T-helper 2 cell treated with Interferon-gamma antibody and Interleukin-4, amounts not matched to agents 100 ng/mL and 5 ng/mL, for 36 hours (primary cell): Measurements from ENCODE around the gene ISM1. TPM values are rescaled to one million over a fixed set of nuclear protein-coding genes. Genes with fewer than 3 reads are reported as not detected.

Experiments used
- intact Hi-C: fragments of 100-400 bp; cut with micrococcal nuclease; formaldehyde crosslinking; loops from one replicate; pipeline ENCODE4 v1.15.1; 2023
- total RNA-seq: library from RNA; stranded (reverse); gene quantifications from 2 replicates; pipeline ENCODE4 v1.2.3, GENCODE V29; 2022

The ISM1 gene
- 3.0 and 3.8 TPM in 2 replicates for total RNA-seq

GRCh38 chr20:13220904-13221297 lies at the start of gene ISM1:
ISM1 (plus strand) TSS chr20:13221274; CDS start chr20:13221777, 503 bp downstream.
- intact Hi-C loops: loop anchor here (1.0 to 10.0 kb wide), 6 partner anchors 8 to 564 kb away; partner anchors contain the start of genes ESF1, NDUFAF5 and TASP1

GRCh38 chr20:13173201-13173600 lies 47.9 kb upstream of the ISM1 start:
- intact Hi-C loops: no loop called here

DNA sequence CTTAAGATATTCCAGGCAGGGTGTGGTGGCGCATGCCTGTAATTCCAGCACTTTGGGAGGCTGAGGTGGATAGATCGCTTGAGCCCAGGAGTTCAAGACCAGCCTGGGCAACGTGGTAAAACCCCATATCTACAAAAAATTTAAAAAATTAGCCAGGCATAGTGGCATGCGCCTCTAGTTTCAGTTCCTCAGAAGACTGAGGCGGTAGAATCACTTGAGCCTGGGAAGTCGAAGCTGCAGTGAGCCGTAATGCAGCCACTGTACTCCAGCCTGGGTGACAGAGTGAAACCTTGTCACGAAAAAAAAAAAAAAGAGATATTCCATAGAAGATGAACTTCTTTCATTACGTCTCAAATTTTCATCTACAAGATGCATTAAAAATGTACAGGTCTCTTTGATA lies 46.7 kb upstream of the ISM1 start:
- intact Hi-C loops: no loop called here

GRCh38 chr20:13180986-13181889 lies 39.8 kb upstream of the ISM1 start:
- intact Hi-C loops: no loop called here

DNA sequence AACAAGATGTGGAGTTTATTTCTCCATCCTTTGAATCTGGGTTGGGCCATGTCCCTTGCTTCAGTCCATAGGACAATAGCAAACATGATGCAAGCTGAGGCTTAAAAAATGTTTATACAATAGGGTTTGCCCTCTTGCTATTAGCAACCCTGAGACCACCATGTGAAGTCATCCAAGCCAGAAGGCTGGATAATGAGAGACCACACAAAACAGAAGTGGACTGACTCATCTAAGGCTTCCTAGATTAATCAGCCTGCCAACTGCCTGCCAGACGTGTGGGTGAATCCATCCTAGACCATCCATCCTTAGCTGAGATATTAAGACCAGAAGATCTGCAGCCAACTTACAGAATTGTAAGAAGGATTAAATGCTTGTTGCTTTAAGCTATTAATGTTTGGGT lies 38.1 kb upstream of the ISM1 start:
- intact Hi-C loops: no loop called here

DNA sequence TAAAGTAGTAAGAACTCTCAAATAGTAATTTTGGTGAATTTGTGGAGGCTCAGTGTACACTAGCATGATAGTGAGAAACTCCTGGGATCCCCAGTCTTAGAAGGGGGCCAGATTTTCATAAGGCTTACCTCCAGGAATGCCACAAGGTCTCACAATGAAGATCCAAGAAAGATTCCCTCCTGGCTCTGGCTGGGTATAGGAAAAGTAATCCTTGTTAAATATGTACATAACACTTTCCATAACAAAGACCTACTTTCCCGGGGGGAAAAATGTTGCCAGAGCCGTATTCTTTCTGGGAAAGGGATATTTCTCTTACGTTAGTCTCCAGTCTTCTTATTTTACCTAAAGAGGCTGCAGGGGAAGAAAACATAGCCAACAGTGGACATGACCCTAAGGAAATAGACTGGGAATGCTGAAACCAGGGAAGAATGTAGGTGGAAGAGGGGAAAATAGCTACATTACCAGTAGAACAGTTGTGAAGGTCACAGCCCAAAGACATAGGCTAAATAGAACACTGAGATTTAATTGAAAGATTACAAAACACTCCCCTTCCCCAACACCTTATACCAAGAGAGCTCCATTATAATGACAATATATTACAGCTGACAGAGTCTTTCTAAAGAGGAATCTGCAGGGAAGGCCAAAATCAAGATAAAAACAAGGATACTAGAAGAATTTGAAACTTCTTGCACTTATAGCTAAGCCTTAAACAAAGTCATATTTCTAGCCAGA lies 34.9 kb upstream of the ISM1 start:
- intact Hi-C loops: no loop called here

- intact Hi-C loops: no loop called here
Measured at GRCh38 chr20:13187899-13188298, 33.2 kb upstream of the ISM1 start.

- intact Hi-C loops: no loop called here
Measured at GRCh38 chr20:13199279-13199678, 21.8 kb upstream of the ISM1 start.

- intact Hi-C loops: no loop called here
Measured at GRCh38 chr20:13200767-13201500, 20.1 kb upstream of the ISM1 start.

DNA sequence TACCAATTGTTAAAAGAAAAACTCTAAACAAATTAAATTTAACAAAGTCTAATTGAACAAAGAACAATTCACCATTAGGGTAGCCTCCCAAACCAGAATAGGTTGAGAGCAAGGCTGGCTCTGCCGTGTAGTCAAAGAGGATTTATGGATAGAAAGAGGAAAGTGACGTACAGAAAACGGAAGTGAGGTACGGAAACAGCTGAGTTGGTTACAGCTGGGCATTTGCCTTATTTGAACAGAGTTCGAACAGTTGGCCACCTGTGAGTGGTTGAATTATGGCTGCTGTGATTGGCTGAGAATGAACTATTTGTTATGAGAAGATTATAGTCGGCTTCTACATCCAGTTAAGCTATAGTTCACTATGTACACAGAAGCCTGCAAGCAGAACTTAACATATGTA lies 18.5 kb upstream of the ISM1 start:
- intact Hi-C loops: no loop called here

DNA sequence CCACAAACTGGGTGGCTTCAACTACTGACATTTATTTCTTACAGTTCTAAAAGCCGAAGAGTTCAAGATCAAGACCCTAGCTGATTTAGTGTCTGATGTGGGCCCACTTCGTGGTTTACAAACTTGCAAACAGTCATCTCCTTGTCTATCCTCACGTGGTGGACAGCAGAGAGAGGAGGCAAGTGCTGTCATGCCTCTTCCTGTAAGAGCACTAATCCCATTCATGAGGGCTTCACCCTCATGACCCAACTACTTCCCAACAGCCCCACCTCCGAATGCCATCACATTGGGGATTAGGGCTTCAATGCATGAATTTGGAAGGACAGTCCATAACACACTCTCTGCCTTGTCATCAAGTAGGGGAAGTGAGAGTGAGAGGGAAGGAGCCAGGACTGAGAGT lies 15.6 kb upstream of the ISM1 start:
- intact Hi-C loops: no loop called here

DNA sequence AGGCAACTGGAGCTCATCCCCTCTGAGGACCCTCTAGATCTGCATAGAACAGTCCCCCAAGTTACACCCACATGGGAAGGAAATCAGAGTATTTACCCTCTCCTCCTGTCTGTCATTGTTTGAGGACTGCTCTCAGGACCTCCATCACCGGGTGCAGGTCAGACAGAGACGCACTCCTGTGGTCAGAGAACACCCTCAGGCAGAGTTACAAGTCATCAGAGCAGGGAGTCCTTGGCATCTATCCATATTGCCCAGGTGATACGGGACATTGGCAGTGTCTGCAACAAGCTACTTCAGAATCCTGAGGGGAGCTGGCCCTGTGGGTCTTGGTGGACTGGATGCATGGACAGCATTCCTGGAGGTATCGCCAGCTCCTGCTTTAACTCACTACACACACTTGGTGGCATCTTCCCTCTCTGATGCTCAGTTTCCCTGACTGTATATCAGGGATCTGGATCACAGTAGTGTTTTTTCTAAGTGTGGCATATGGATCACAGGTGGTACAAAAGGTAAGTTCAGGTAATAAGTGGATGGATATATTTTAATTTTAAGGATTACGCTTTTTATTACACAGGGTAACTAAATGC lies 15.1 kb upstream of the ISM1 start:
- intact Hi-C loops: no loop called here

DNA sequence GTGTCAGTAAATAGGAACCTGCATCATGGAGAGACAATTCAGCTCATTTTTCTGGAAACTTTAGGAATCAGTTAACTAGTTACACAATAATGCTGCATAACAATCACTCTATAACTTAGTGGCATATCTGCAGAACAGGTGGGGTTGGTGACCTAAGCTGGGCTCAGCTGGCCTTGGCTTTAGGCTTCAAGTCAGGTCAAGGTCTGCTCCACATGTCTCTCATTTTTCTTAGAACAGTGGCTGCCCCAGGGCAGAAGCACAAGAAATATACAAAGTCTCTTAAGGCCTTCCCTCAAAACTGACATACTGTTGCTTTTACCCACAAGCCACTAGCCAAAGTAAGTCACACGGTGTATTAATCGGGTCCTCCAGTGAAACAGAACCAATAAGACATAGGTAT lies 14.1 kb upstream of the ISM1 start:
- intact Hi-C loops: no loop called here

- intact Hi-C loops: loop anchor here (2.0 kb wide), 1 partner anchor 35 kb away; no protein-coding TSS in a partner anchor
Measured at GRCh38 chr20:13211956-13212618, 9.0 kb upstream of the ISM1 start.

- intact Hi-C loops: loop anchor here (2.0 kb wide), 1 partner anchor 34 kb away; no protein-coding TSS in a partner anchor
Measured at GRCh38 chr20:13212750-13213149, 8.3 kb upstream of the ISM1 start.

DNA sequence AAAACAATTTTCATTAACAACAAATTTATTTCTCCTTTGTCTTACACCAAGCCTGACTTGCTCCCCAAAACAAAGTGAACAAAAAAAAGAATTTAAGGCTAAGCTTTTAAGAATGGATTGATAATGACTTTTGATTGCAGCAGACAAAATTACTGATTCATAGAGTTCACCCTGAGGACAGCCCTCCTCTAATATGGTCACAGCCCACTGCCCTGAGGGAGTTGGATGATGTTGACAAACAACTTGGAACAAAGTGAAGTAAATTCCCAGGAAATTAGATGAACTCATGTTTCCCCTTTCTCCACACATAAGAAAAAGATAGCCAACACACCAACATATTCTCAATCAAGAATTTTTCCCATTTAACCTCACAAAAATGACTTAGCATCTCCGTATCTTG lies 7.7 kb upstream of the ISM1 start:
- intact Hi-C loops: loop anchor here (2.0 kb wide), 1 partner anchor 33 kb away; no protein-coding TSS in a partner anchor

DNA sequence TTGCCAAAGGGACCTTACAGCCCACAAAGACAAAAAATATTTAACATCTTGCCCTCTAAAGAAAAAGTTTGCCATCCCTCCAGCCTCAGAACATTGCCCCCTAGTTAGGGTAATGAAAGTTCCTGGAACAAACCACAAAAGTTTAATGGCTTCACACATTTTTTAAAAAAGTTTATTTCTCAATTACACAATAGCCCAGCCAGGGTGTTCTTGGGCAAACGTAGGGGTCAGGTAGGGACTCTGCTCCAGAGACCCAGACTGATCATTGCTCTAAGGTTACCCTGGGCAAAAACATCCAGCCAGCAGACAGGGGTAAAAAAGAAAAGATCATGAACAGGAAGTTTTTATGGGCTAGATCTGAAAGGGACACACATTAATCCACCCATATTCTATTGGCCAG lies 4.5 kb upstream of the ISM1 start:
- intact Hi-C loops: no loop called here

DNA sequence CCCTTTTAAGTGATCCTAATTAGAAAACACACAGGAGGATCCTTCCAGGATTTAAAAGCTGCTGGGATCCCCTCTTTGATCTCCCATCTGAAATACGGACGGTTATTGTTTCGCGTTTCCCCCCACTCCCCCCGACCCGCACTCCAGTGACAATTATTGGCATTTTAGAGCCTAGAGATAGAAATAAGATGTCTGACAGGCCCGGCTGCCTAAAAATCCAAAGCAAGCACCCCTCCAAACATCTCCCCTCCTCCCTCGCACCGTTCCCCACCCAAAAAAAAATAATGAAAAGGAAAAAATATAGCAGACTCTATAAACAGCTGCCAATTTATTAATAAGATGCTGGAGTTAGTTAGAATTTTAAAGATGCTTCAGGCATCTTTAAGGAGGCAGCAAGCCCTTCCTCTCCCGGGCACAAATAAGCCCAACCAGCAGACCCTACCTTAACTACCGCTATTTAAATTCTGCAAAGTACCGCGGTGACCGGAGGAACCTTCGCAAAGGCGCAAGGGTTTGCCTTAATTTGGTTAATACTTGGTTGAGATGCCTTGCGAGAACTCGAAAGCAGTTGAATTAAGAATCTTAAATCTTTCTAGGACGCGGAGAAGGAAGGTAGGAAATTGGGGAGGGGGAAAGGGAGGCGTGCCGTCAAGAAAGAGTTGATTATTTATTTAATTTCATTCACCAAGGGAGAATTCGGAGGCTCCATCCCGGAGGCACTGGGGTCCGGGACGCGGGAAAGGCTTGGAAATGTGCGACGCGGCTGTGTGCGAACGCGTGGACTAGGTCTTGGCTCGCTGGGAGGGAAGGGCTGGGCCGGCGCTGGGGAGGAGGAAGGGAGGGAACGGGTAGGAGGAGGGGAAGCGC lies 1.5 kb upstream of the ISM1 start:
- intact Hi-C loops: loop anchor here (1.0 to 10.0 kb wide), 4 partner anchors 43 to 565 kb away; partner anchors contain the start of genes ESF1, NDUFAF5 and TASP1

- intact Hi-C loops: loop anchor here (1.0 to 10.0 kb wide), 4 partner anchors 42 to 564 kb away; partner anchors contain the start of genes ESF1, NDUFAF5 and TASP1
Measured at GRCh38 chr20:13220194-13220903, 725 bp upstream of the ISM1 start.
